OCI-LY3 (cell line): Measurements from ENCODE around the gene RHOH.

Experiments
- EZH2phosphoT487 ChIP-seq: fragments of 200-600 bp; shearing (Covaris generic); IDR thresholded peaks from 2 replicates; pipeline ENCODE4 v1.6.1; 2018; ENCODE audit warnings: antibody characterized with exemption, mixed run types, low read depth
- TF ChIP-seq, protein P1 (sequence below): fragments of 200-600, 300-600 bp; sonication (generic); IDR thresholded peaks from 2 replicates; pipeline ENCODE4 v1.5.1; 2014; ENCODE audit warnings: antibody characterized with exemption, low read length, low read depth

DNA sequence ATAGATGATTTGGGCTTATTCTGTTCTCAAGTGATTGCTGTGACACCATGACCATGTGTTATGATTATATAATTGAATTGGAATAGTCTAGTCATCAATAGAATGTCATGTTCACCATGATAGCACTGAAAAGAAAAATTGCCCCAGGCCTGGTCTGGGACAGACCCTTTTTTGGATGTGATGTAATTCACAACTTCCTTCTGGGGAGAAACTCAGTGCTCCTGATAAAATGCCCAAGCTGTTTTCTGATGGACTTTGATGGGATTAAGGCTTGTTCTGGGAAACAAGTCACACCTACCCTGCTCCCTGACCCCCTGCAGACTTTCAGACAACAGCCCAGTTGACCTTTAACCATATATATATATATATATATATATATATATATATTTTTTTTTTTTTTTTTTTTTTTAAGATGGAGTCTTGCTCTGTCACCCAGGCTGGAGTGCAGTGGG, 65.3 kb downstream of the RHOH start:
- TF ChIP-seq, protein P1, sequence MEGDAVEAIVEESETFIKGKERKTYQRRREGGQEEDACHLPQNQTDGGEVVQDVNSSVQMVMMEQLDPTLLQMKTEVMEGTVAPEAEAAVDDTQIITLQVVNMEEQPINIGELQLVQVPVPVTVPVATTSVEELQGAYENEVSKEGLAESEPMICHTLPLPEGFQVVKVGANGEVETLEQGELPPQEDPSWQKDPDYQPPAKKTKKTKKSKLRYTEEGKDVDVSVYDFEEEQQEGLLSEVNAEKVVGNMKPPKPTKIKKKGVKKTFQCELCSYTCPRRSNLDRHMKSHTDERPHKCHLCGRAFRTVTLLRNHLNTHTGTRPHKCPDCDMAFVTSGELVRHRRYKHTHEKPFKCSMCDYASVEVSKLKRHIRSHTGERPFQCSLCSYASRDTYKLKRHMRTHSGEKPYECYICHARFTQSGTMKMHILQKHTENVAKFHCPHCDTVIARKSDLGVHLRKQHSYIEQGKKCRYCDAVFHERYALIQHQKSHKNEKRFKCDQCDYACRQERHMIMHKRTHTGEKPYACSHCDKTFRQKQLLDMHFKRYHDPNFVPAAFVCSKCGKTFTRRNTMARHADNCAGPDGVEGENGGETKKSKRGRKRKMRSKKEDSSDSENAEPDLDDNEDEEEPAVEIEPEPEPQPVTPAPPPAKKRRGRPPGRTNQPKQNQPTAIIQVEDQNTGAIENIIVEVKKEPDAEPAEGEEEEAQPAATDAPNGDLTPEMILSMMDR: no peak
- no peak for TF ChIP-seq EZH2phosphoT487
